MM.1S (cell line): ENCODE results near the gene PLEKHO1.

Source experiments
- DNase-seq: peaks from one replicate; pipeline ENCODE4 v3.0.0-alpha.2; 2015
- H2AFZ ChIP-seq: fragments of 300-600 bp; sonication (generic); 2 replicates; pipeline ENCODE4 v1.6.0; 2016; ENCODE audit warnings: antibody characterized with exemption, low read length
- H3F3A ChIP-seq: fragments of 300-600 bp; sonication (generic); 2 replicates; pipeline ENCODE4 v1.6.1; 2016; ENCODE audit warnings: mild to moderate bottlenecking, antibody characterized with exemption, low read length, moderate library complexity, mixed read lengths; ENCODE audit not compliant: insufficient read depth
- H3K27ac ChIP-seq: fragments of 300-600 bp; sonication (generic); 2 replicates; pipeline ENCODE4 v1.5.1; 2016; ENCODE audit warnings: mild to moderate bottlenecking, low read length
- H3K27me3 ChIP-seq: fragments of 300-600 bp; sonication (generic); replicated peaks from 2 replicates; pipeline ENCODE4 v1.6.0; 2016; ENCODE audit warnings: low read length; ENCODE audit not compliant: insufficient read depth
- H3K36me3 ChIP-seq: fragments of 300-600 bp; sonication (generic); replicated peaks from 2 replicates; pipeline ENCODE4 v1.6.1; 2016; ENCODE audit warnings: mild to moderate bottlenecking, low read length, mixed read lengths; ENCODE audit not compliant: insufficient read depth
- H3K4me1 ChIP-seq: fragments of 300-600 bp; sonication (generic); 2 replicates; pipeline ENCODE4 v1.6.1; 2016; ENCODE audit warnings: low read length, mixed read lengths
- H3K4me2 ChIP-seq: fragments of 300-600 bp; sonication (generic); 2 replicates; pipeline ENCODE4 v1.6.0; 2016; ENCODE audit warnings: low read depth, low read length
- H3K4me3 ChIP-seq: fragments of 300-600 bp; sonication (generic); 2 replicates; pipeline ENCODE4 v1.5.1; 2016; ENCODE audit warnings: low read length, mixed read lengths
- H3K79me2 ChIP-seq: fragments of 300-600 bp; sonication (generic); 2 replicates; pipeline ENCODE4 v1.6.1; 2016; ENCODE audit warnings: mixed run types, low read length, mixed read lengths
- H3K9ac ChIP-seq: fragments of 300-600 bp; sonication (generic); 2 replicates; pipeline ENCODE4 v1.6.1; 2016; ENCODE audit warnings: low read length, mixed read lengths
- H3K9me2 ChIP-seq: fragments of 300-600 bp; sonication (generic); replicated peaks from 2 replicates; pipeline ENCODE4 v1.6.1; 2016; ENCODE audit warnings: mild to moderate bottlenecking, low read length, mixed read lengths; ENCODE audit not compliant: insufficient read depth
- H3K9me3 ChIP-seq: fragments of 300-600 bp; sonication (generic); replicated peaks from 2 replicates; pipeline ENCODE4 v1.6.1; 2016; ENCODE audit warnings: mild to moderate bottlenecking, low read length, mixed read lengths; ENCODE audit not compliant: insufficient read depth
- H4K20me1 ChIP-seq: fragments of 300-600 bp; sonication (generic); 2 replicates; pipeline ENCODE4 v1.6.1; 2016; ENCODE audit warnings: mild to moderate bottlenecking, low read length, moderate library complexity, mixed read lengths; ENCODE audit not compliant: insufficient read depth
- CTCF ChIP-seq: fragments of 300-600 bp; sonication (generic); IDR thresholded peaks from 2 replicates; pipeline ENCODE4 v1.5.1; 2016; ENCODE audit warnings: antibody characterized with exemption, low read length, mixed read lengths
- EZH2 ChIP-seq: fragments of 300-600 bp; sonication (generic); optimal IDR thresholded peaks from 2 replicates; pipeline ENCODE3; 2017; ENCODE audit warnings: low read depth, mild to moderate bottlenecking, antibody characterized with exemption, low read length, mixed read lengths
- EZH2phosphoT487 ChIP-seq: fragments of 300-600 bp; sonication (generic); IDR thresholded peaks from 2 replicates; pipeline ENCODE4 v1.6.1; 2018; ENCODE audit warnings: antibody characterized with exemption, low read length

The PLEKHO1 gene

GRCh38 chr1:150115121-150115520 lies 34.6 kb upstream of the PLEKHO1 start:
- no peaks in the 10 kb centered on the region for H3F3A ChIP-seq
- H3K36me3 ChIP-seq, result no peaks in the 10 kb centered on the region
- H3K4me2 ChIP-seq, result no peak overlapping the region
- DNase-seq, result no peak
- no peaks in the 10 kb centered on the region for H3K27me3 ChIP-seq
- no peaks in the 10 kb centered on the region for H3K9me2 ChIP-seq
- no peaks in the 10 kb centered on the region for H3K9me3 ChIP-seq
- no peak overlapping the region for H3K9ac ChIP-seq
- H3K4me3 ChIP-seq, result no peak overlapping the region
- H3K4me1 ChIP-seq, result peaks cover 8% of the 10 kb centered on the region; the same call in 1 of the 2 replicates
- no peak for TF ChIP-seq EZH2phosphoT487
- no peak for TF ChIP-seq EZH2
- no peak for TF ChIP-seq CTCF
- no peak overlapping the region for H3K27ac ChIP-seq
- H2AFZ ChIP-seq, result no peak overlapping the region
- H3K79me2 ChIP-seq, result no peaks in the 10 kb centered on the region
- H4K20me1 ChIP-seq, result no peaks in the 10 kb centered on the region

- H3K4me3 ChIP-seq, result no peak overlapping the region
- H3K4me1 ChIP-seq, result 0 out of 2 replicates have a peak, but pooled peaks cover 4% of the 10 kb centered on the region
- H3K79me2 ChIP-seq, result no peaks in the 10 kb centered on the region
- H4K20me1 ChIP-seq, result no peaks in the 10 kb centered on the region
- no peak for DNase-seq
- H3K9me2 ChIP-seq, result no peaks in the 10 kb centered on the region
- TF ChIP-seq EZH2phosphoT487, result no peak
- TF ChIP-seq EZH2, result no peak
- no peak for TF ChIP-seq CTCF
- no peak overlapping the region for H2AFZ ChIP-seq
- no peaks in the 10 kb centered on the region for H3K27me3 ChIP-seq
- H3K4me2 ChIP-seq, result no peak overlapping the region
- H3F3A ChIP-seq, result no peaks in the 10 kb centered on the region
- H3K36me3 ChIP-seq, result no peaks in the 10 kb centered on the region
- H3K27ac ChIP-seq, result no peak overlapping the region
- no peak overlapping the region for H3K9ac ChIP-seq
- no peaks in the 10 kb centered on the region for H3K9me3 ChIP-seq
These were observed 31.0 kb upstream of the PLEKHO1 start for GRCh38 chr1:150118716-150119115.

GRCh38 chr1:150121236-150121862 lies 28.4 kb upstream of the PLEKHO1 start:
- Histone ChIP-seq H2AFZ (no peak overlapping the region), H3K9me3 (no peaks in the 10 kb centered on the region), H3K4me3 (no peak overlapping the region), H3K4me1 (no peaks in the 10 kb centered on the region), H3K36me3 (no peaks in the 10 kb centered on the region), H4K20me1 (no peaks in the 10 kb centered on the region), H3K79me2 (no peaks in the 10 kb centered on the region), H3K27me3 (no peaks in the 10 kb centered on the region), H3K9me2 (no peaks in the 10 kb centered on the region), H3K9ac (no peak overlapping the region), H3K4me2 (no peak overlapping the region), H3K27ac (no peak overlapping the region), H3F3A (no peaks in the 10 kb centered on the region)
- DNase-seq, result no peak
- TF ChIP-seq EZH2phosphoT487, result no peak
- TF ChIP-seq CTCF, result no peak
- no peak for TF ChIP-seq EZH2
